ENCODE results near the gene RNF135. TPM values are rescaled to one million over a fixed set of nuclear protein-coding genes. Genes with fewer than 3 reads are reported as not detected.
A peak's percentile ranks its signal among the peaks of the same experiment; 100 is the strongest.

RNF135 gene, protein sequence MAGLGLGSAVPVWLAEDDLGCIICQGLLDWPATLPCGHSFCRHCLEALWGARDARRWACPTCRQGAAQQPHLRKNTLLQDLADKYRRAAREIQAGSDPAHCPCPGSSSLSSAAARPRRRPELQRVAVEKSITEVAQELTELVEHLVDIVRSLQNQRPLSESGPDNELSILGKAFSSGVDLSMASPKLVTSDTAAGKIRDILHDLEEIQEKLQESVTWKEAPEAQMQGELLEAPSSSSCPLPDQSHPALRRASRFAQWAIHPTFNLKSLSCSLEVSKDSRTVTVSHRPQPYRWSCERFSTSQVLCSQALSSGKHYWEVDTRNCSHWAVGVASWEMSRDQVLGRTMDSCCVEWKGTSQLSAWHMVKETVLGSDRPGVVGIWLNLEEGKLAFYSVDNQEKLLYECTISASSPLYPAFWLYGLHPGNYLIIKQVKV
- total RNA-seq (1 to 10 TPM; 2.1 to 7.8 (median 6.4) TPM), total RNA-seq (0.29 to 15.8 (median 4.4) reads per million in 29 experiments)
- total RNA-seq (2013) = 5.1 TPM

GRCh38 chr17:30970831-30971567, at the start of gene RNF135:
TSS of gene RNF135 (plus strand) at chr17:30971039. CDS start at chr17:30971074, 35 bp downstream.
- Mint-ChIP-seq H3K4me3 (peak within 1 kb of the TSS; percentile 90 to 97 (median 94)), H3K9me3 (peaks cover 0 to 3% (median 0%) of the 10 kb centered on the region in 3 donors), H3K36me3 (peaks cover 7% of the 10 kb centered on the region), H3K4me1 (peaks cover 24 to 38% (median 27%) of the 10 kb centered on the region in 3 donors), H3K27ac (peak within 1 kb of the TSS; percentile 86 to 88), H3K27me3 (peaks cover 0 to 3% of the 10 kb centered on the region in 2 donors)
- Histone ChIP-seq H3K4me1 (ENCODE audit: control insufficient read depth in 1 of 2, extremely low read depth in 1 of 2, insufficient read depth in 2 of 2, low read length in 2 of 2) (peaks cover 0 to 25% of the 10 kb centered on the region in 2 experiments), H3K36me3 (ENCODE audit: control insufficient read depth in 2 of 2, extremely low read depth in 1 of 2, insufficient read depth in 1 of 2, low read length in 1 of 2) (no peaks in the 10 kb centered on the region), H3K9me3 (no peaks in the 10 kb centered on the region), H3K4me3 (ENCODE audit: control insufficient read depth in 1 of 2, extremely low read depth in 1 of 2, low read length in 1 of 2) (peak within 1 kb of the TSS; percentile 76 to 90), H3K27me3 (replicated peaks in 1 of 2; ENCODE audit: control insufficient read depth in 2 of 2, extremely low read depth in 1 of 2, insufficient read depth in 2 of 2, low read length in 1 of 2) (peaks cover 0 to 14% of the 10 kb centered on the region in 2 experiments), H3K27ac (ENCODE audit: low read length) (peak within 1 kb of the TSS; percentile 49)
- DNase-seq (peak in 34 of 35 experiments; percentile 13 to 69 (median 40)), ATAC-seq (replicated peaks in 1 of 4) (peak; percentile 87 to 89 (median 88))
- ChIA-PET POLR2A (no interaction called here), CTCF (interaction anchor here in 1 of 2 donors (0.6 kb wide), 1 partner anchor 18 kb away, joined by 3 read pairs; no protein-coding TSS in a partner anchor)
- under 1% methylated on average over 60 of the region's 66 CpGs for WGBS (ENCODE audit: insufficient coverage)

DNA sequence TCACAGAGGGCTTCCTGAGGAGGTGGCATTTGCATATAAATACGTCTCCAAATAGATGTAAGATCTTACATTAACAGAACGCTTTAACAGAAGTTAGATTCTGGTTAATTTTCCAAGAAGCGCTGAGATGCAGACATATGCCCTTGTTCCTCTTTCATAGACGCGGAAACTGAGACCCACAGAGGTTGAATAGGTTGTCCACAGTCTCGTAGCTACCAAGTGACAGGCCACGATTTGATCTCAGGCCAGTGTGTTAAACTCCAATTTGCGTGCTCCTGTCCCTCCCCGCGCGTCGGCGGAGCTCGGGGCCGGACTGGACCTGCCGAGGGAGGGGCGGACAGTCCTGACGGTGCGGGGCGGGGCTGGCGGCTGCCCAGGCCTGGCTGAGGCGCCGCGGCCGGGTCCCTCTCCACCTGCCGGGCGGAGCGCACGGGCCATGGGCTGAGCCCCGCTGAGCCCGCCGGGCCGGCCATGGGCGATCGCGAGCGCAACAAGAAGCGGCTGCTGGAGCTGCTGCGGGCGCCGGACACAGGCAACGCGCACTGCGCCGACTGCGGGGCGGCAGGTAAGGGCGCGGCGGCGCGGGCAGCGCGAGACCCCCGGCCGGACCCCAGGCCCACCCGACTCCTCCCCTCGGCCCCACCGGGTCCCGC, 49.2 kb upstream of the RNF135 start, which contains the start of gene ADAP2:
Gene ADAP2 (plus strand): TSS at position 402 of the 653 bp plus-strand sequence. CDS start 70 bp downstream, at position 472.
- Histone ChIP-seq H3K4me3 (ENCODE audit: control insufficient read depth in 1 of 2, extremely low read depth in 1 of 2, low read length in 1 of 2) (no peak within 1 kb of the TSS), H3K4me1 (ENCODE audit: control insufficient read depth in 1 of 2, extremely low read depth in 1 of 2, insufficient read depth in 2 of 2, low read length in 2 of 2) (peaks cover 0 to 10% of the 10 kb centered on the region in 2 experiments), H3K36me3 (ENCODE audit: control insufficient read depth in 2 of 2, extremely low read depth in 1 of 2, insufficient read depth in 1 of 2, low read length in 1 of 2) (no peaks in the 10 kb centered on the region), H3K9me3 (no peaks in the 10 kb centered on the region), H3K27ac (ENCODE audit: low read length) (no peak within 1 kb of the TSS), H3K27me3 (replicated peaks in 1 of 2; ENCODE audit: control insufficient read depth in 2 of 2, extremely low read depth in 1 of 2, insufficient read depth in 2 of 2, low read length in 1 of 2) (peaks cover 5 to 50% of the 10 kb centered on the region in 2 experiments)
- no peak within 1 kb of the TSS for H3K27ac Mint-ChIP-seq
- H3K27me3 Mint-ChIP-seq = peaks cover 42 to 51% of the 10 kb centered on the region in 2 donors
- peak within 1 kb of the TSS; percentile 58 to 83 (median 70) for H3K4me3 Mint-ChIP-seq
- 5% methylated on average over 59 of the region's 60 CpGs for WGBS (ENCODE audit: insufficient coverage)
- ChIA-PET CTCF (no interaction called here), POLR2A (no interaction called here)
- ATAC-seq (replicated peaks in 1 of 4) (peak in 1 of 4 experiments; percentile 16), DNase-seq (peak in 1 of 35 experiments; percentile 8)
- H3K4me1 Mint-ChIP-seq = peaks cover 6 to 14% (median 7%) of the 10 kb centered on the region in 3 donors
- H3K36me3 Mint-ChIP-seq = no peaks in the 10 kb centered on the region
- no peaks in the 10 kb centered on the region for H3K9me3 Mint-ChIP-seq

- CTCF ChIA-PET = no interaction called here
- no peak overlapping the region for H3K4me3 ChIP-seq (ENCODE audit: control insufficient read depth in 1 of 2, extremely low read depth in 1 of 2, low read length in 1 of 2)
- 4% methylated on average over 61 of the region's 66 CpGs for WGBS (ENCODE audit: insufficient coverage)
Measured at GRCh38 chr17:30922235-30923030, 48.4 kb upstream of the RNF135 start.

GRCh38 chr17:30924341-30924740, 46.5 kb upstream of the RNF135 start:
- Mint-ChIP-seq H3K27ac (no peak overlapping the region), H3K36me3 (no peaks in the 10 kb centered on the region), H3K9me3 (no peaks in the 10 kb centered on the region), H3K27me3 (peaks cover 48 to 58% of the 10 kb centered on the region in 2 donors), H3K4me3 (no peak overlapping the region), H3K4me1 (peaks cover 6 to 14% (median 7%) of the 10 kb centered on the region in 3 donors)
- ATAC-seq (replicated peaks in 1 of 4) (no peak), DNase-seq (no peak)
- CTCF ChIA-PET = no interaction called here
- POLR2A ChIA-PET = interaction anchor here in 1 of 2 donors (0.7 kb wide), 1 partner anchor 384 kb away, joined by 5 read pairs; no protein-coding TSS in a partner anchor
- Histone ChIP-seq H3K36me3 (ENCODE audit: control insufficient read depth in 2 of 2, extremely low read depth in 1 of 2, insufficient read depth in 1 of 2, low read length in 1 of 2) (no peaks in the 10 kb centered on the region), H3K27me3 (replicated peaks in 1 of 2; ENCODE audit: control insufficient read depth in 2 of 2, extremely low read depth in 1 of 2, insufficient read depth in 2 of 2, low read length in 1 of 2) (peaks cover 5 to 56% of the 10 kb centered on the region in 2 experiments), H3K27ac (ENCODE audit: low read length) (no peak overlapping the region), H3K4me1 (ENCODE audit: control insufficient read depth in 1 of 2, extremely low read depth in 1 of 2, insufficient read depth in 2 of 2, low read length in 2 of 2) (peaks cover 0 to 10% of the 10 kb centered on the region in 2 experiments), H3K4me3 (ENCODE audit: control insufficient read depth in 1 of 2, extremely low read depth in 1 of 2, low read length in 1 of 2) (no peak overlapping the region), H3K9me3 (no peaks in the 10 kb centered on the region)
- WGBS (ENCODE audit: insufficient coverage) = 64% methylated on average over 2 of the region's 2 CpGs

More at GRCh38 chr17:30922235-30923030, 48.4 kb upstream of the RNF135 start:
- Mint-ChIP-seq H3K4me1 (peaks cover 6 to 14% (median 7%) of the 10 kb centered on the region in 3 donors), H3K9me3 (no peaks in the 10 kb centered on the region), H3K4me3 (peak overlapping the region; percentile 58 to 83 (median 70)), H3K36me3 (no peaks in the 10 kb centered on the region), H3K27me3 (peaks cover 48 to 57% of the 10 kb centered on the region in 2 donors), H3K27ac (no peak overlapping the region)
- H3K27ac ChIP-seq (ENCODE audit: low read length) = no peak overlapping the region
- no peaks in the 10 kb centered on the region for H3K36me3 ChIP-seq (ENCODE audit: control insufficient read depth in 2 of 2, extremely low read depth in 1 of 2, insufficient read depth in 1 of 2, low read length in 1 of 2)
- no peaks in the 10 kb centered on the region for H3K9me3 ChIP-seq
- H3K27me3 ChIP-seq (replicated peaks in 1 of 2; ENCODE audit: control insufficient read depth in 2 of 2, extremely low read depth in 1 of 2, insufficient read depth in 2 of 2, low read length in 1 of 2) = peaks cover 5 to 54% of the 10 kb centered on the region in 2 experiments
- DNase-seq = peak in 5 of 35 experiments; percentile 6 to 28 (median 10)
- POLR2A ChIA-PET = no interaction called here
- H3K4me1 ChIP-seq (ENCODE audit: control insufficient read depth in 1 of 2, extremely low read depth in 1 of 2, insufficient read depth in 2 of 2, low read length in 2 of 2) = peaks cover 0 to 10% of the 10 kb centered on the region in 2 experiments
- ATAC-seq (replicated peaks in 1 of 4) = peak in 2 of 4 experiments; percentile 27 to 42

DNA sequence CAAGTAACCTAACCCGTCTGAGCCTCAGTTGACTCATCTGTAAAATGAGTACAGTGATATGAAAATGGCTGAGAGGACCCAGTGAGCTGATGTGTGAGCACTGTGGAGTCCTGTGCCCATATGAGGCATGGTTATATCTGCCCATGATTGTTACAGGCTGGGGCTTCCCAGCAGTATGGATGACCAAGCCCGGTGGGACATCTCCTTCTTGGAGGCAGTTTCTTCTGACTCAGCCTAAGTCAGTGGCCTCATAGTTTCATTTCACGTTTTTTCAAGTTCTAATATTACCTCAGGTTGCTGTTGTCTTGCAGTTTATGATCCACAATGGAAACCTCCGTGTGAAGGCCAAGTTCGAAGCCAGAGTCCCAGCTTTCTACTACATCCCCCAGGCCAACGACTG, 44.3 kb upstream of the RNF135 start:
- H3K4me3 Mint-ChIP-seq = no peak overlapping the region
- H3K27ac Mint-ChIP-seq = no peak overlapping the region
- H3K27me3 Mint-ChIP-seq = peaks cover 33 to 43% of the 10 kb centered on the region in 2 donors
- ATAC-seq (replicated peaks in 1 of 4) = no peak
- peaks cover 6 to 7% (median 6%) of the 10 kb centered on the region in 3 donors for H3K4me1 Mint-ChIP-seq
- Histone ChIP-seq H3K36me3 (ENCODE audit: control insufficient read depth in 2 of 2, extremely low read depth in 1 of 2, insufficient read depth in 1 of 2, low read length in 1 of 2) (no peaks in the 10 kb centered on the region), H3K4me3 (ENCODE audit: control insufficient read depth in 1 of 2, extremely low read depth in 1 of 2, low read length in 1 of 2) (no peak overlapping the region), H3K9me3 (no peaks in the 10 kb centered on the region), H3K27ac (ENCODE audit: low read length) (no peak overlapping the region), H3K27me3 (replicated peaks in 1 of 2; ENCODE audit: control insufficient read depth in 2 of 2, extremely low read depth in 1 of 2, insufficient read depth in 2 of 2, low read length in 1 of 2) (peaks cover 0 to 52% of the 10 kb centered on the region in 2 experiments), H3K4me1 (ENCODE audit: control insufficient read depth in 1 of 2, extremely low read depth in 1 of 2, insufficient read depth in 2 of 2, low read length in 2 of 2) (peaks cover 0 to 10% of the 10 kb centered on the region in 2 experiments)
- CTCF ChIA-PET = interaction anchor here in 1 of 2 donors (0.6 kb wide), 1 partner anchor 16 kb away, joined by 3 read pairs; no protein-coding TSS in a partner anchor
- POLR2A ChIA-PET = interaction anchor here in 1 of 2 donors (0.6 kb wide), 1 partner anchor 12 kb away, joined by 4 read pairs; no protein-coding TSS in a partner anchor
- 60% methylated on average over 1 of the region's 6 CpGs for WGBS (ENCODE audit: insufficient coverage)
- DNase-seq = no peak
- H3K36me3 Mint-ChIP-seq = no peaks in the 10 kb centered on the region
- no peaks in the 10 kb centered on the region for H3K9me3 Mint-ChIP-seq

All from T-cell (primary cell).